NCI-H446 (cell line): ENCODE results near the gene MARK4.

Experiments used
- DNase-seq, 2 experiments: peaks; one replicate each; lab custom pipeline; 2025; lab: John Stamatoyannopoulos, UW

Gene MARK4

DNA sequence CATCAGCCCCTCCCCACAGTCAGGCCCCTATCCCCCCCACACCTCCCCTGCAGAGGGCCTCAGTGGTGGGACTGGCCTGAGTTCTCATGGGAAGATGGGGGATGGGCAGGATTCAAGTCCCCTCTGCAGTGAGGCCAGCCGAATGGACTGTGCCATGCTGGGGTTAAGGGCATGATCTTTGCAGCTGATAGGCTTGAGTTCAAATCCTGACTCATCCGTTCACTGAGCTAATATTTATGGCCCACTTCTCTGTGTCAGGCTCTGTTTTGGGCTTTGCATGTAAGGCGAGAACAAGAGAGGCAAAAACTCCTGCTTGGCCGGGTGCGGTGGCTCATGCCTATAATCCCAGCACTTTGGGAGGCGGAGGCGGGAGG lies 20.7 kb downstream of the MARK4 start:
- DNase-seq, result no peak

DNA sequence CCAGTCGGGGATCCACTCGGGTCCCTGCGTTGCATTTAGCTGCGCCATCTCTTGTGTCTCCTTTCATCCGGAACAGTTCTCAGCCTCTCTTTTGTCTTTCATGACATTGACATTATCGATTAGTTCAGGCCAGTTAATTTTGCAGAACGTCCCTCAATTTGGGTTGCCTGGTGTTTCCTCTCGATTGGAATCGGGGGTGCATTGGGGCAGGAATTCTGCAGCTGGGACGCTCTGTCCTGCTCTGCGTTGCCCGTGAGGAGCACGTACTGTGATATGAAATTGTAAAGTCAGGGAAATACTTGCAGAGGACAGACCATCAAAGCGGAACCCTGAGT lies 22.4 kb downstream of the MARK4 start:
- no peak for DNase-seq

DNA sequence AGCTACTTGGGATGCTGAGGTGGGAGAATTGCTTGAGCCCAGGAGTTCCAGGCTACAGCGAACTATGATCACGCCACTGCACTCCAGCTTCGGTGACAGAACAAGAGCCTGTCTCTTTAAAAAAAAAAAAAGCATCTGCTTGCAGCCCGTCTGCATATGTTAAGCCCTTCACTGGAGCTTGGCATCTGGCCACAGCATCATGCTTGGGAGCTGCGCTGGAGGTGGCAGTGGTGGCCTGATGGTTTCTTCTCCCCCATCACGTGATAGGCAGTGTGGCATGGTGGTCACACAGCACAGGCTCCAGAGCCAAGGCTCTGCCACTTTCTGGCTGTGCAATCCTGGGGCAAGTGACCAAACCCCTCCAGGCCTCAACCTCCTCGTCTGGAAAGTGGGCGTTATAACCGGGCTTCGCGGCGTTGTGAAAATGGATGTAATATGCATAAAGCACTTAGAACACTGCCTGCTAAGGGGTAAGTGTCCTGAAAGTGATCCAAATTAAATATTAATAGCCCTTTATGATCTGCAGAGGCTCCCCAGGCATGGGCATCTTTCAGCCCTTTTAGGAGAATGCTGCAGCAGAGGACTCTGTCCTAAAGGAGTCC lies 24.4 kb downstream of the MARK4 start:
- DNase-seq, result peak; percentile 52 to 85

DNA sequence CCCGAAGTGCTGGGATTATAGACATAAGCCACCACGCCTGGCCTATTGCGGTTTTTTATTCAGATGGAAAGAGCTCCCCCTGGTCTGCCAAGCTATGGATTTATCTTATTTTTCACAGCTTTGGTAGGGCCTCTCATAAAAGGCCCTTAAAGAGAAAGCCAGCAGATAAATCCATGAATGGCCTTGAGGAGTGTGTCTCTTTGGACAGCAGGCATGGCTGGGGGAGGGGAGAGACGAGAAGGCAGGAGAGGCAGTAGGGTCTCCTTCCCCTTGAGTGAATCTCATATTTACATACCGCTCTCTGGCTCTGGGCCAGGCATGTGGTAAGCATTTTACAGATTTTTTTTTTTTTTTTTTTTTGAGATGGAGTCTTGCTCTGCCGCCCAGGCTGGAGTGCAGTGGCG lies 25.2 kb downstream of the MARK4 start:
- peak; percentile 26 to 86 for DNase-seq

DNA sequence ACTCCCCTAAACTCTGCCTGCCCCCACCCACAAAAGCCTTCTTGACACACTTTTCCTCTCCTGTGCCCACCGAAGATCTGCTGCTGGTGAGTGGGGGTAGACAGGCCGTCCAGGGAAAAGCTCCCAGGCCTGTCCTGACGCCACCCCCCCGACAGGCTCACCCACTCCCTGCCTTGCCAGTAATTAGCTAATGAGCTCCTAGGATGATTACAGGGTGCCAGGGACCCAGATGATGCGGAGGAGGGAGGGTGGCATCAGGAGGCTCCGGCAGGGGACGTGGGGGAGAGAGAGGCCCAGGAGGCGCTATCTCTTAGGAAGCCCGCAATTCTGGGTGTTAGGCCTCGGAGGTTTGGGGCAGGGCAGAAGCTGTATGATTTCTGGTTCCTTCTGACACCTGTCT lies 27.0 kb downstream of the MARK4 start:
- no peak for DNase-seq

DNA sequence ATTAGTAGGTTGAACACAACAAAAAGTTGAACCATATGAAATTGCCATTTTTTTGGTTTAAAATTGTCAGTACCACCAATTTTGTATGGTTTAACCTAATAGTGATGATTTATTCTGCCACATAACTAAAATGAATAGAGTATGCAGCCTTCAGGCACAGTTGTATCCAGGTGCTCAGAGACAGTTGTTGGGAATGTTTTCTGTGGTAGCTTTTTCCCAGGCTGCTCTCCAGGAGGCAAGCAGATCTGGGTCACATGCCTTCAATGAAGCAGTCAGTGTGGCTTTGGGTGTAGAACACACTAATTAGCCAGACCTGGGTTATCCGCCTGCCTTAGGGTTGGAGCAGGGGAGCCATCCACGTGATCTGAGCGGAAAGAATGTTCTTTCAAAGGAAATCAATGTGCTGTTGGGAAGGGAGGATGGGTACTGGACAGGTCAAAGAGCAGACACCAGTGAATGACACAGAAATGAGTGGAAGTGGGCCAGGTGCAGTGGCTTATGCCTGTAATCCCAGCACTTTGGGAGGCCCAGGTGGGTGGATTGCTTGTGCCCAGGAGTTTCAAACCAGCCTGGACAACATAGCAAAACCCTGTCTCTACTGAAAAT lies 28.6 kb downstream of the MARK4 start:
- no peak for DNase-seq

DNA sequence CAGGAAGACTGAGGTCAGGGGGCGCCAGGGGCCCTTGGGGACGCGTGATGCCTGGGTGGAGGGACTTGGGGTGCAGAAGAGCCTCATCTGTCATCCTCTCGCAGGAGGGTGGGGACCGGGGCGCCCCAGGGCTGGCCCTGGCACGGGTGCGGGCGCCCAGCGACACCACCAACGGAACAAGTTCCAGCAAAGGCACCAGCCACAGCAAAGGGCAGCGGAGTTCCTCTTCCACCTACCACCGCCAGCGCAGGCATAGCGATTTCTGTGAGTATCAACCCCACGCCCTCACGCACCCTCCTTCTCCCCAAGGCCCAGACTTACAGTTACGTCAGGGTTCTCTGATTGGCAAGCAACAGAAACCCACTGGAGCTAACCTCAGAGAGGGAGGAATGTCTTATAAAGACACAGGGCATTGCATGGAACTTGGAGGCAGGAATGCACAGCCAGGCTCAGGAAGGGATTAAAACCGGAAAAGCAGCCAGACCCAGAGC lies 29.4 kb downstream of the MARK4 start:
- no peak for DNase-seq

DNA sequence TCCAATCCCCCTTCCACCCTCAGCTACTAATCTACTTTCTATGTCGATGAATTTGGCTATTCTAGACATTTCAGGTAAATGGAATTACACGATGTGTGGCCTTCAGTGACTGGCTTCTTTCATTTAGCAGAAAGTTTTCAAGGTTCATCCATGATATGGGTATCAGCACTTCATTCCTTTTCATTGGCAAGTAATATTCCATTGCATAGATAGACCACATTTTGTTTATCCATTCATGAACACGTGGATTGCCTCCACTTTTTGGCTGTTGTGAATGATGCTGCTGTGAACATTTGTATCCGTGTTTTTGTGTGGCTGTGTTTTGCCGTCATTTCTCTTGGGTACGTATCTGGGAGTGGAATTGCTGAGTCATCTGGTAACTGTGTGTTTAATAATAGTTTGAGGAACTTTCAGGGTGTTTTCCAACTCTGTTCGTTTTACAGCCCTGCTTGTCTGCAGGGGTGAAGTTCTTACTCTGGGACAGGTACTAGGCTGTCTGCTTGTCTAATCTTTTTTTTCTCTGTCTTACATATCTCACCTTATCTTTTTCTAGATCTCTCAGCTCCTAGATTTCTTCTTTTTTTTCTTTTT lies 32.5 kb downstream of the MARK4 start:
- DNase-seq, result no peak

DNA sequence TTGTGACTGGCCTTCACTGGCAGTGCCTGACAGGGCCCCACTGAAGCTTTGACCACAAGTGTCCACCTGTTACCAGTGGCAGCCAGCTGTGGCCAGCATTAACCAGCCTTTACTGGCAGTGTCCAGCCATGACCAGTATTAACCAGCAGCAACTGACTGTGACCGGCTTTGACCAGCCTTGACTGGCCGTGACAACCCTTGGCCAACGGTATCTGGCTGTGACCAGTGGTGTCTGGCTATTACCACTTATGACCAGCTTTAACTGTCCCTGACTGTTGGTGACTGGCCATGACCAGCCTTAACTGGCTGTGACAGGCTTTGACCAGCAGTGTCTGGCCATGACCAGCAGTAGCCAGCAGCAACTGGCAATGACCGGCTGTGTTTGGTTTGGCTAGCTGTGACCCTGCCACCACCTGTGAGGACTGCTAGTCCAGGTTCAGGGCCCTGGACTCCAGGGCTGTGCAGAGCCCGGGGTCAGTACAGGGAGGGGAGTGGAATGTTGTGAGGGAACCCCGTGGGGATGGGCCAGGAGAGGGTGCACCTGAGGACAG lies 39.4 kb downstream of the MARK4 start:
- DNase-seq, result no peak

DNA sequence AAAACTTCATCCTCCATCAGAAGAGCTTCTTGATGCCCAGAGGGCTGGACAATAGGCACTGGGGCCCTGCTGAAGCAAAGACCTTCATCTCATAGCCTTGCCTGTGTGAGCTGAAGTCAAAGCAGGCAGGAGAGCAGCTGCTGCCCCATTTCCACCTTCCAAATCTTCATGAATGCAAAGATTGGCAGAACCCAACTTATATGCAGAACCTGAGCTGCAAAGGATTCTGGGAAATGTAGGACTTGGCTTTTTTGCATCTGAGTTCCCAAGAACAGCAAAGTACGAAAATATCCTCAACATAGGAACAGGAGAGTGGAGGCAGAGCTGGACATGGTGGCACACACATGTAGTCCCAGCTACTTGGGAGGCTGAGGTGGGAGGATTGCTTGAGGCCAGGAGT lies 40.8 kb downstream of the MARK4 start:
- no peak for DNase-seq

DNA sequence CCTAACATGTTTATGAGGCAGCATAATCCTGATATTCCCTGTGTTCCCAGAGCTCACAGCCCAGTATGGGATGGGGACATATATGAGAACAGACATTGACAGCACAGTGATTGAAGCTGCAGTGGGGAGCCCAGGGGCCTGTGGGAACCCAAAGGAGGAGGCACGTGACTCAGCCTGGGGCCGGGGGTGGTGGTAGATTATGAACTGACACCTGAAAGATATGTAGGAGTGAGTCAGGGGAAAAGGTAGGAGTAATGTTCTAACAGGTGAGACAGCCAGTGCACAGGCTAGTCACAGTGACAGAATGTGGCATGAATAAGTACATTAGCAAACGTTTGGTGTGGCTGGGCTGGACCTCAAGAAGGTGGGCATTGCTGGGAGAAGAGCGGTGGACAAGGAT lies 42.6 kb downstream of the MARK4 start:
- no peak for DNase-seq

DNA sequence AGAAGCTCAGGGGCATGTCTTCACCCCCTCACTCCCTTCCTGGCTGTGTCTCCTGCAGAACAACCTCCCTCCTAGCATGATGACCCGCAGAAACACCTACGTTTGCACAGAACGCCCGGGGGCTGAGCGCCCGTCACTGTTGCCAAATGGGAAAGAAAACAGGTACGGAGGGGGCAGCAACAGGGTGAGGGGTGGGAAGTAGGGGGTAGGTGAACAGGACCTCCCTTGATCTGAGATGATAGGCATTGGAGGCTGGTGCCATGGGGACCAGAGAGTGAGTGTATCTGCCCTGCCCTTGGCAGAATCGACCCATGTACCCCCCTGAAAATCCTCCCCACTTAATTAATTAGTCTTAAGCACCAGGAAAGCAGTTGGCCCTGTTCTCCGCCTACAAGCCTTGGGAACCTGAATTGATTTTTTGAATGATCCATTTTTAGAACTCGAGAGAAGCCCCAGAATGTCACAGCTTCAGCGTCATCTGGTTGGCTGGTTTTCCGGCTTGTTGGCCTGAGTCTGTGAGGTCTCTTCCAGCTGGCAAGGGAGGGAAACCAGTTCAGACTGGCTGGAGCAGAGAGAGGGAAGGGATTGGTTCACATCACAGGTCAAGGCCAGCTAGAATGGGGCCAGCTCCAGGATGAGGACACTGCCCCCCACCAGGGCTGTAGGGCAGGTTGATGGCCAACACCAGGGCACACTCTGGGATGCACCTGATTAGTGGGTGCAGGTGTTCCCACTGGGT lies 43.4 kb downstream of the MARK4 start:
- DNase-seq, result peak; percentile 90 to 91

DNA sequence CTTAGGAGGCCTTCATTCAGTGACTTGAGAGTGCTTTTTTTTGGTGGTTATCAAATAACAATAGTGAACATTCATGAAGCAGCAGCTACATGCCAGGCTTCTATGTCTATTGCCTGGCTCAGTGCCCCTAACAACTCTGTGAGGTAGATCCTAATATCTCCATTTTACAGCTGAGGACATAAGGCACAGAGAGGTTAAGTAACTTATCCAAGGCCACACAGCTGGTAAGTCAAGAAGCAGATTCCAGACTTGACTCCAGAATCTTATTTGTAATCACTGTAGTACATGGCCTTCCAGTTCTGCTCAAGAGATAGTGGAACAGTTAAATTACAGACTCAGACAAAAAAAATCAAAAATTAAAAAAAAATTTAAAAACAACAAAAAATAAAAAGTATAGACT lies 44.8 kb downstream of the MARK4 start:
- no peak for DNase-seq

DNA sequence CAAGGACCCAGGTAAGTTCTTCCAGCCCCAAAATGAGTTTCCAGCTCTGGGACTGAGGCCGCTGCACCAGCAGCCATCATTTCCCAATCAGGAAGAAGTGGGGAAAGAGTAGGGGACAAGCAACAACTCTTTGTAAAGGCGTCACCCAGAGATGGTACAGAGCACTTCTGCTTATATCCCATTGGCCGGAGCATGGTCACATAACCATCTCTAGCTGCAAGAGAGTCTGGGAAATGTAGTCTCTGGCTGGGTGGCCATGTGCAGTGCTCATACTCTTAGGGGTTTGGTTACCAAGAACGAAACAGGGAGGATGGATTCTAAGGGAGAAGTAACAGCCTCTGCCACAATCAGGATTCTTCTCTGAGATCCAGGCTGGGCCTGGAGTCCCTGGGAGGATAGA lies 45.3 kb downstream of the MARK4 start:
- no peak for DNase-seq

DNA sequence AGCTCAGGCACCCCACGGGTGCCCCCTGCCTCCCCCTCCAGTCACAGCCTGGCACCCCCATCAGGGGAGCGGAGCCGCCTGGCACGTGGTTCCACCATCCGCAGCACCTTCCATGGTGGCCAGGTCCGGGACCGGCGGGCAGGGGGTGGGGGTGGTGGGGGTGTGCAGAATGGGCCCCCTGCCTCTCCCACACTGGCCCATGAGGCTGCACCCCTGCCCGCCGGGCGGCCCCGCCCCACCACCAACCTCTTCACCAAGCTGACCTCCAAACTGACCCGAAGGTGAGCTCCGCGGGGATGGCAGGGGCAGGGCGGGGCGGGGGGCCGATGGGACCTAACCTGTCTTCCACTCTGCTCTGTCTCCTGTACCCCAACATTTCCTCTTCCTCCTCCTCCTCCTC lies 46.6 kb downstream of the MARK4 start:
- no peak for DNase-seq

DNA sequence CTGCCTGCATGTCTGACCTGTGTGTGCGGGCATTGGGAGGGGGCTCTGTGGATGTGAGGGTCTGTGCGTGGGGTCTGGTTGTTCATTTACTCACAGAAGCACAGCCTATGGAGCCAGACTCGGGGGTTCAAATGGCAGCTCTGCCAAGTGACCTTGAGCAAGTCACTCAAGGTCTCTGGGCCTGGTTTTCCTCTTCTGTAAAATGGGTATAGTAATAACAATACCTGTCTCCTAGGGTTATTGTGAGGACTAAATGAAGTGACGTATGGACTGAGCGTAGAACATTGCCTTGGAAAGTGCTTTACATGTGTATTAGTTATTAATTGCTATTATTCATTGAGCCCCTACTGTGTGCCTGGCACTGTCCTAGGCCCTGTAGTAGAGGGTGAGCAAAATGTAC lies 47.2 kb downstream of the MARK4 start:
- DNase-seq, result no peak

DNA sequence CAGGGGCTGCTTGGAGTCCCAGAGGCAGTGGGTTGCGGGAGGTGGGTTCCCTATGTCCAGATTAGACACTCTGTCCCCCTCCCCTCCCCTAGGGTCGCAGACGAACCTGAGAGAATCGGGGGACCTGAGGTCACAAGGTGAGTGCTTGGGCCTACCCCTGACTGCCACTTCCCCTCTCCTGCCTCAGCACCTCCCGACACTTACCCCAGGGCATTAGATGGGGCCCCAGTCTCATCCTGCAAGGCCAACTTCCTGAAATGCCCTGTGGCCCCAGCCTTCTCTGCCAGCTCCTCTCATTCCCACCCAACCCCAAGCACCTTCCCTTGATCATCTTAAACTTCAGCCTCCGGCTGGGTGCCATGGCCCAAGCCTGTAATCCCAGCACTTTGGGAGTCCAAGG lies 48.6 kb downstream of the MARK4 start:
- no peak for DNase-seq

DNA sequence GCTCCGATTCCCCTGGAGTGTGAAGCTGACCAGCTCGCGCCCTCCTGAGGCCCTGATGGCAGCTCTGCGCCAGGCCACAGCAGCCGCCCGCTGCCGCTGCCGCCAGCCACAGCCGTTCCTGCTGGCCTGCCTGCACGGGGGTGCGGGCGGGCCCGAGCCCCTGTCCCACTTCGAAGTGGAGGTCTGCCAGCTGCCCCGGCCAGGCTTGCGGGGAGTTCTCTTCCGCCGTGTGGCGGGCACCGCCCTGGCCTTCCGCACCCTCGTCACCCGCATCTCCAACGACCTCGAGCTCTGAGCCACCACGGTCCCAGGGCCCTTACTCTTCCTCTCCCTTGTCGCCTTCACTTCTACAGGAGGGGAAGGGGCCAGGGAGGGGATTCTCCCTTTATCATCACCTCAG lies 51.3 kb downstream of the MARK4 start:
- no peak for DNase-seq

DNA sequence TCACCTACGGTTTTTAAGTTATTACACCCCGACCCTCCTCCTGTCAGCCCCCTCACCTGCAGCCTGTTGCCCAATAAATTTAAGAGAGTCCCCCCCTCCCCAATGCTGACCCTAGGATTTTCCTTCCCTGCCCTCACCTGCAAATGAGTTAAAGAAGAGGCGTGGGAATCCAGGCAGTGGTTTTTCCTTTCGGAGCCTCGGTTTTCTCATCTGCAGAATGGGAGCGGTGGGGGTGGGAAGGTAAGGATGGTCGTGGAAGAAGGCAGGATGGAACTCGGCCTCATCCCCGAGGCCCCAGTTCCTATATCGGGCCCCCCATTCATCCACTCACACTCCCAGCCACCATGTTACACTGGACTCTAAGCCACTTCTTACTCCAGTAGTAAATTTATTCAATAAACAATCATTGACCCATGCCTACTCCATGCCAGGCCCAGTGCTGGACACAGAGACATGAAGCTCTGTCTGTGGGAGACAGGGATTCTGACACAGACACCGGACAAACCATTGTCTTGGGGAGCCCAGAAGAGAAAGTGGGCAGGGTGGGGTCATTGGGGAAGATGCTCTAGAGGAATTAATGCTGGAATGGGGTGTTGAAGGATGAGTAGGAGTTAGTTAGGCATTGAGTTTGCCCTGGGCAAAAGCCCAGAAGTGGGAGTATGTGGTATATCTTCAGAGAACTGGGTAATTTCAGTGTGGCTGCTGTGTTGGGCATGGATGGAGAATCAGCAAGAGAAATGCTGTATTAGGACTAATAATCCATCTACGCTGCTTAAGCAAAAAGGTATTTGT lies 52.4 kb downstream of the MARK4 start:
- DNase-seq, result no peak

DNA sequence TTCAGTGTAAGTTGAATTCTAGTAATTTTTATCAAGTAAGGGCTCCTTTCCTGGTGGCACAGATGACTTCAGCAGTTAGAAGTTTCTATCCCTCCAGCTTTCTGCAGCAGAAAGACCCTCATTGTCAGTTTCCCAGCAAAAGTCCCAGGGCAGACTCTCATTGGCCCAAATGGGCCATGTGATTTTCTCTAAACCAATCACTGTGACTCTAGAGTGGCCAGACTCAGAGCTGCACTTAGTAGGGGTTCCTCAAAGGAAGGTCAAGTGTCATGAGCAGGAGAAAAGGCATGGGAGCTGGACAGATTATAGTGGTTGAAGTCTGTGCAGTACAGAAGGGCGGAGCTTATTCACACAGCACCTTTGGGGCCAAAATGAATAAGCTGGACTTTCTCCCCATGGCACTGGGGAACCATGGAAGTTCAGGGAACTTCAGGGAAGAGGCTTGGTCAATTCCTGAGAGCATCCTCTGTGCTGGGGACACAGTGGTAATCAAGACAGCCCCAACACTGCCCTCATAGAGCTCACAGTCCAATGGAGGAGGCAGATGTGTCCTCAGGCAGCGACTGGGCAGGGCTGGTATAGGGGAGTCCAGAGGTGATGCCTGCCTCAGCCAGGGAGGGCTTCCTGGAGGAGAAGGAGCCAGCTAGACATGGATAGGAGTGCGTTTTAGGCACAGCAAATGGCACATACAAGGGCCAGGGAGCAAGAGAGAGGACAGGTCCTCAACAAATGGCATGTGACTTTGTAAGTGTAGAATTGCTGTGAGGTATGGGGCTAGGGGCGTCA lies 53.3 kb downstream of the MARK4 start:
- DNase-seq, result no peak

DNA sequence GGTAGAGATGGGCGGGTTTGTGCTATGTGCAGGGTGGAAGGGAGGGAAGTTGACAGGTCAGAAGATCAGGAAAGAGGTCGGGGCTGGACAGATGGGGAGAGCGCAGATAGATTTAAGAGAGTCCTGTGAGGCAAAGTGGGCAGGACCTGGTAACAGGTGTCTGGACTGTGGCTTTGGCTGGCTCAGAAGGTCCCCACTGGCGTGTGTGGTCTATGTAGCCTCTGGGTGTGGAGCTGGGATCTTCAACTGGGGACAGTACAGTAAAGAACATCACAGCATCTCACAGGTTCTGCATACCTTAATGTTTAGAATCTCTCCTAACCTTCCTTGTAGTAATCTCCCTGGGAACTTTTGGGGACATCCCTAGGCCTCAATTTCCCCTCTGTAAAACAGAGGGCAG lies 53.9 kb downstream of the MARK4 start:
- DNase-seq, result no peak
